Cardiac fibroblast (primary cell): ENCODE results near the gene PRKCD.

Experiments used
- DNase-seq, 2 donors: peaks; one replicate each; pipeline versions ENCODE4 v3.0.0 to v3.0.0-alpha.2; 2010; ENCODE audit warnings: low read depth in 2 of 2
- H3K4me3 ChIP-seq, 2 donors: replicated peaks in 1 of 2; 1 replicate in 1 of 2; 2 replicates in 1 of 2; pipeline ENCODE4 v1.5.1; 2011; ENCODE audit warnings: low read depth in 2 of 2, low read length in 2 of 2, mild to moderate bottlenecking in 2 of 2, moderate library complexity in 1 of 2
- TF ChIP-seq, protein P1 (sequence below): IDR thresholded peaks from one replicate; pipeline ENCODE4 v1.5.1; 2011; ENCODE audit warnings: low read depth, mild to moderate bottlenecking, low read length, inconsistent platforms

PRKCD gene

DNA sequence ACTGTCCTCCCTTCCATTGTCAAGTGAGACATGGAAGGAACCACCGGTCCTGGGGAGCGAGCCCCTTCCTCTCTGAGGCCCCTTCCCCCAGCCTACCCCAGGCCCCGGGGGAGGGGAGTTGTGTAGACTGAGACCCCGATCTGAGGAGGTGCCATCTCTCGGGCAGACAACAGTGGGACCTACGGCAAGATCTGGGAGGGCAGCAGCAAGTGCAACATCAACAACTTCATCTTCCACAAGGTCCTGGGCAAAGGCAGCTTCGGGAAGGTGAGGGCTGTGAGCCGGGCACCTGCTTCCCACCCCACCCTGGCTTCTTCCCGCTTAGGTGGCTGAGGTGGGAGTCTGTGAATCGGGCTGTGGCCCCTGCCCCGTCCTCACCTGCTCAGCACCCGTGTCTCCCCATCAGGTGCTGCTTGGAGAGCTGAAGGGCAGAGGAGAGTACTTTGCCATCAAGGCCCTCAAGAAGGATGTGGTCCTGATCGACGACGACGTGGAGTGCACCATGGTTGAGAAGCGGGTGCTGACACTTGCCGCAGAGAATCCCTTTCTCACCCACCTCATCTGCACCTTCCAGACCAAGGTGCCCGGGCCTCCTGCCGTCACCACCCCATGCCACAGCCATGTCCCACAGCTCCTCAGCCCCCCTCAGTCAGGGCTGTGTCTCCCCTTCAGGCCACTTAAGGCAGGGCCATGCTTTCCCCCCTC is 24.9 kb downstream of the PRKCD start:
- TF ChIP-seq, protein P1, sequence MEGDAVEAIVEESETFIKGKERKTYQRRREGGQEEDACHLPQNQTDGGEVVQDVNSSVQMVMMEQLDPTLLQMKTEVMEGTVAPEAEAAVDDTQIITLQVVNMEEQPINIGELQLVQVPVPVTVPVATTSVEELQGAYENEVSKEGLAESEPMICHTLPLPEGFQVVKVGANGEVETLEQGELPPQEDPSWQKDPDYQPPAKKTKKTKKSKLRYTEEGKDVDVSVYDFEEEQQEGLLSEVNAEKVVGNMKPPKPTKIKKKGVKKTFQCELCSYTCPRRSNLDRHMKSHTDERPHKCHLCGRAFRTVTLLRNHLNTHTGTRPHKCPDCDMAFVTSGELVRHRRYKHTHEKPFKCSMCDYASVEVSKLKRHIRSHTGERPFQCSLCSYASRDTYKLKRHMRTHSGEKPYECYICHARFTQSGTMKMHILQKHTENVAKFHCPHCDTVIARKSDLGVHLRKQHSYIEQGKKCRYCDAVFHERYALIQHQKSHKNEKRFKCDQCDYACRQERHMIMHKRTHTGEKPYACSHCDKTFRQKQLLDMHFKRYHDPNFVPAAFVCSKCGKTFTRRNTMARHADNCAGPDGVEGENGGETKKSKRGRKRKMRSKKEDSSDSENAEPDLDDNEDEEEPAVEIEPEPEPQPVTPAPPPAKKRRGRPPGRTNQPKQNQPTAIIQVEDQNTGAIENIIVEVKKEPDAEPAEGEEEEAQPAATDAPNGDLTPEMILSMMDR: no peak
- no peak overlapping the region for H3K4me3 ChIP-seq
- DNase-seq: no peak

DNA sequence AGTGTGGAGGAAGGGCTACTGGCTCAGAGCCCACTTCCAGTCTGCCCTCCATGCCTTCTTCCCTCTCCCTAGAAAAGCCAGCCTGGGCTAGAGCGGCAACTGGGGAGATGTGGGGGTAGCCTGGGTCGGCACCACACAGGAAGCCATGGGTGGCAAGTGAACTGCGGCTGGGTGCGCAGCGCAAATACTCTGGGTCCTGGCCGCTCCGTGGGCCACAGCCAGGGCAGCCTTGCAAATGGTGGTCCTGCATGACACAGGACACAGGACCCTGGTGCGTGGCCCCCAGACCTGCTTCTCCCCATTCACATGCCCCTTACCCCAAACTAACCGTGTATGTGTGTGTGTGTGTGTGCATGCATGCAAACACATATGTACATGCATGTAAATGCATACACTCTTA is 25.7 kb downstream of the PRKCD start:
- TF ChIP-seq, protein P1: no peak
- H3K4me3 ChIP-seq: no peak overlapping the region
- no peak for DNase-seq

DNA sequence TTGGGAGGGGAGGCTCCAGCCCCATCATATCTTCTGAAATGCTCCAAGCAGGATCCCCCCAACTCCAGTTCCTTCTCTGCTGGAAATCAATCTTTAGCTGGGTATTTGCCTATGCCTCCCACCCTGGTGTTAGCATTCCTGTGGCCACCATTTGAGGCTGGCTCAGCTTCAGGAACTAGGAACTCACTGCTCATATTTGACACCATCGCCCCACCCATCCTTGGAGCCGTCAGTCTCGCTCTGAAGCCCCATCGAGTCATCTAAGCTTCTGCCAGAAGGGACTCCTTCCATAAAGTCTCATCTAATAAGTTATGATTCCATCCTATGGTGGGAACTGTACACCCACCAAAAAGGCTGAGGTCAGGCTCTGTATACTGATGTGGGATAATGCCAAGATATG is 26.4 kb downstream of the PRKCD start:
- TF ChIP-seq, protein P1: no peak
- H3K4me3 ChIP-seq: no peak overlapping the region
- no peak for DNase-seq

DNA sequence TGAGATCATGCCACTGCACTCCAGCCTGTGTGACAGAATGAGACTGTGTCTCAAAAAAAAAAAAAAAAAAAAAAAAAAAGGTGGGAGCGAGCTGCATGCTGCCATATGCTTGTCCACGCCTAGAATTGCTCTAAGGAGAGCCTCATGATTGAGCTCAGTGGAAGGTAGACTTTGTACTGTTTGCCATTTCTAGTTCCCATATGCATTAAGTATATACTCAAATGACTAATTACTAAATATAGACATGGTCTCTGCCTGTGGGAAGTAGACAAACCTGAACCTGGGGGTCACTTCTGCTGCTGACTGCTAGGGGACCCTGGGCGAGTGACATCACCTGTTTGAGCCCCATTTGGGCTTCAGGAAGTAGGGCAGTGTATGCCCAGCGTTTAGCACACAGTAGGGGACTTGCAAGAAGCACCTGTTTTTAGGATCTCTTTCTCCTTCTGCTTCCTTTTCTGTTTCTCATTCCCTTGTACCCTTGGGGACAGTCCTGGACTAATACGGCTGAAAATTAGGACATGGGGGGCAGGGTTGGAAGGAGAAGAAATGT is 27.2 kb downstream of the PRKCD start:
- no peak for DNase-seq
- TF ChIP-seq, protein P1: no peak

DNA sequence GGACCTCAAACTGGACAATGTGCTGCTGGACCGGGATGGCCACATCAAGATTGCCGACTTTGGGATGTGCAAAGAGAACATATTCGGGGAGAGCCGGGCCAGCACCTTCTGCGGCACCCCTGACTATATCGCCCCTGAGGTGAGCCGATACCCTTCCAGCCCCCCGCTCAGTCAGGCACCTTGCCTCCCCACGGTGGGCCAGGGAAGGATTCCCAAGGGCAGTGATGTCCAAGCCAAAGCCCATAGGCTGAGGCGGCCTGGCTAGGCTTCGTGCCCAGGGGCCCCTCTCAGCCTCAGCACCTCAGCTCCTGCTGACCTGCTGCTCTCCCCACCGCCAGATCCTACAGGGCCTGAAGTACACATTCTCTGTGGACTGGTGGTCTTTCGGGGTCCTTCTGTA is 27.7 kb downstream of the PRKCD start:
- H3K4me3 ChIP-seq: no peak overlapping the region
- no peak for DNase-seq
- TF ChIP-seq, protein P1: no peak

More for the DNA sequence above, 27.2 kb downstream of the PRKCD start:
- no peak overlapping the region for H3K4me3 ChIP-seq

DNA sequence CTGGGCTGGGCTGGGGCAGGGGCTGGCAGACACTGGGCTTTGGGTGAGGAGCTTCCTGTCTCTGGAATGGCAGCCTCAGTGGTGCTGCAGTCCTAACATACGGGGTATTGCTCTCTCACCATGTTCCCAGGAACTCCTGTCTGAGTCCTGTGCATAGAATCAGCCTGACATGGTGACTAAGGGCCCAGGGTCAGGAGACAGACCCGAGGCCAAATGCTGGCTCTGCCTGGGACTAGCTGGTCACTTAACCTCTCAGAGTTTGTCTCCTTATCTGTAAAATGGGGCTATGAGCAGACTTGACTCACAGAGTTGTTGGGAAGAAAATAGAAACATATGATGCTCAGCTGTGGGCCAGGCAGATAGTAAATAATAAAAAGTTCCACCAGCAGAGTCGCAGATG is 28.3 kb downstream of the PRKCD start:
- TF ChIP-seq, protein P1: no peak

DNA sequence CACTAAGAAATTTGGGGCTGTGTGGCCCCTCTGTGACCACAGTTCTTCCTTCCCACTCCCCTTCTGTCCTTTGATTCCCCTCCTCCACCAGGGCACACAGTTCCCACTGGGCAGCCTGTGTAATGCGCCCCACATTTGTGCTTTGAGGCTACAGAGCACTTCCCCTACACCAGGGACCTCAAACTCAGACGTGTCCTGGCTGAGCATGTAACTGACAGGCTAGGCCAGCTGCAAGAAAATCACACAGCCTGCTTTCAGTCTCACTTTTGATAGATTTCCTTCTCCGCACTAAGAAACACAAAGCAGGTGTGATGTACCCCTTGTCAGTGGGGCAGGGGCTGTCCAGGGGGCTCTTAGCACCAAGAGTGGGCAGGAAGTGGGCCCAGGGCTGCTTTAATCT is 29.6 kb downstream of the PRKCD start:
- no peak for DNase-seq
- H3K4me3 ChIP-seq: no peak overlapping the region
- TF ChIP-seq, protein P1: no peak

More for the DNA sequence above, 28.3 kb downstream of the PRKCD start:
- no peak overlapping the region for H3K4me3 ChIP-seq
- no peak for DNase-seq
